Measurements from ENCODE around the gene EPHB1.

DNA sequence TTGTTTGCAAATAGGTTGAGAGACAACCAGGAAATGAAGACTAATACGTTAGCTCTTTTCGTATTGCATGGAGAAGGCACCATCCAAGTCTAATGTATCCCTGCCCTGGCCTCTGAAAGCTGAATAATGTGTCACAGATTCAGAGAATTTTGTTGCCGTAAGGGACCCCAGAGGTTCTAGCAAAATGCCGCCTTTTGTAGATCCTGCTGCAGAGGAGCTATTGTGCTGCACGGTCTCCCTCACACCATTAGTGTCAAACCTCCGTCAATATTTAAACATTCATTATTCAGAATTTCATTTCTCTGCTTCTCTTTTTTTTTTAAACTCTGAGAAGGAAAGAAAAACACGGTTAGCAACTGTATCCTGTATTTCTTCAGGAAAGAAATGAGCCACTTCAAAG lies 238.7 kb downstream of the EPHB1 start:
- TF ChIP-seq, protein P1, sequence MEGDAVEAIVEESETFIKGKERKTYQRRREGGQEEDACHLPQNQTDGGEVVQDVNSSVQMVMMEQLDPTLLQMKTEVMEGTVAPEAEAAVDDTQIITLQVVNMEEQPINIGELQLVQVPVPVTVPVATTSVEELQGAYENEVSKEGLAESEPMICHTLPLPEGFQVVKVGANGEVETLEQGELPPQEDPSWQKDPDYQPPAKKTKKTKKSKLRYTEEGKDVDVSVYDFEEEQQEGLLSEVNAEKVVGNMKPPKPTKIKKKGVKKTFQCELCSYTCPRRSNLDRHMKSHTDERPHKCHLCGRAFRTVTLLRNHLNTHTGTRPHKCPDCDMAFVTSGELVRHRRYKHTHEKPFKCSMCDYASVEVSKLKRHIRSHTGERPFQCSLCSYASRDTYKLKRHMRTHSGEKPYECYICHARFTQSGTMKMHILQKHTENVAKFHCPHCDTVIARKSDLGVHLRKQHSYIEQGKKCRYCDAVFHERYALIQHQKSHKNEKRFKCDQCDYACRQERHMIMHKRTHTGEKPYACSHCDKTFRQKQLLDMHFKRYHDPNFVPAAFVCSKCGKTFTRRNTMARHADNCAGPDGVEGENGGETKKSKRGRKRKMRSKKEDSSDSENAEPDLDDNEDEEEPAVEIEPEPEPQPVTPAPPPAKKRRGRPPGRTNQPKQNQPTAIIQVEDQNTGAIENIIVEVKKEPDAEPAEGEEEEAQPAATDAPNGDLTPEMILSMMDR (IDR thresholded peaks at IDR 0.05 in 4 of 5, conservative IDR thresholded peaks at IDR 0.05 in 1 of 5) = no peak
- no peak for TF ChIP-seq POLR2A (IDR thresholded peaks at IDR 0.05)
